Stomach (tissue), 4 donors: ENCODE results near the gene CLDN1.

Experiments
- EP300 ChIP-seq: sonication (generic); formaldehyde crosslinking; IDR thresholded peaks from one replicate; pipeline ENCODE4 v1.6.1; 2017; ENCODE audit warnings: antibody characterized with exemption
- POLR2A ChIP-seq, 4 donors: fragments of 450-650 bp; IDR thresholded peaks; one replicate each; pipeline ENCODE4 v1.6.1; 2016; ENCODE audit warnings: antibody characterized with exemption in 4 of 4, control low read depth in 2 of 4, mild to moderate bottlenecking in 1 of 4, moderate library complexity in 1 of 4
- TF ChIP-seq, protein P1 (sequence below), 7 experiments: fragments of 450-650 bp in 4 of 7; fragments of 200-600 bp in 3 of 7; sonication (generic) in 3 of 7; IDR thresholded peaks; one replicate each; pipeline ENCODE4 v1.5.1; 2016 to 2019; ENCODE audit warnings: antibody characterized with exemption in 7 of 7, control low read depth in 2 of 7, mild to moderate bottlenecking in 1 of 7

DNA sequence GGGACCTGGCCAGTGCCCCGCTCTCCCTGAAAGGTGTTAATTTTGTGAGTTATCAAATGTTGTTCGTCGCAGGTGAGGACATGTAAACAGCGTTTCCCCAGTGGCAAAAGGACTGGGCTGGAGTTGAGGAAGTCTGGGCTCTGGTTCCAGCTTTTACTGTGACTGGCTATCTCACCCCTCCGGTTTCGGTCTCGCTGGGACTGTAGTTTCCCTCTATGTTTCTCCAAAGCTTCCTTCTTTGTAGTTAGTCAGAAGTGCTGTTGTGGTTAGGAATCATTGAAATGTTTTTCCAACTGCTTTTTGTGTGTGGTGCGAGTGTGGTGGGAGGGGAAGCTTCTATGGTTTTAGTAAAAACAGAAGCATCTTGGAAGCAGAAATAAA, 990 bp upstream of the CLDN1 start:
- TF ChIP-seq, protein P1, sequence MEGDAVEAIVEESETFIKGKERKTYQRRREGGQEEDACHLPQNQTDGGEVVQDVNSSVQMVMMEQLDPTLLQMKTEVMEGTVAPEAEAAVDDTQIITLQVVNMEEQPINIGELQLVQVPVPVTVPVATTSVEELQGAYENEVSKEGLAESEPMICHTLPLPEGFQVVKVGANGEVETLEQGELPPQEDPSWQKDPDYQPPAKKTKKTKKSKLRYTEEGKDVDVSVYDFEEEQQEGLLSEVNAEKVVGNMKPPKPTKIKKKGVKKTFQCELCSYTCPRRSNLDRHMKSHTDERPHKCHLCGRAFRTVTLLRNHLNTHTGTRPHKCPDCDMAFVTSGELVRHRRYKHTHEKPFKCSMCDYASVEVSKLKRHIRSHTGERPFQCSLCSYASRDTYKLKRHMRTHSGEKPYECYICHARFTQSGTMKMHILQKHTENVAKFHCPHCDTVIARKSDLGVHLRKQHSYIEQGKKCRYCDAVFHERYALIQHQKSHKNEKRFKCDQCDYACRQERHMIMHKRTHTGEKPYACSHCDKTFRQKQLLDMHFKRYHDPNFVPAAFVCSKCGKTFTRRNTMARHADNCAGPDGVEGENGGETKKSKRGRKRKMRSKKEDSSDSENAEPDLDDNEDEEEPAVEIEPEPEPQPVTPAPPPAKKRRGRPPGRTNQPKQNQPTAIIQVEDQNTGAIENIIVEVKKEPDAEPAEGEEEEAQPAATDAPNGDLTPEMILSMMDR (IDR thresholded peaks at IDR 0.05): no peak
- TF ChIP-seq EP300: no peak
- no peak for TF ChIP-seq POLR2A (IDR thresholded peaks at IDR 0.05)
